ENCODE data around the gene GRP.

The GRP gene

DNA sequence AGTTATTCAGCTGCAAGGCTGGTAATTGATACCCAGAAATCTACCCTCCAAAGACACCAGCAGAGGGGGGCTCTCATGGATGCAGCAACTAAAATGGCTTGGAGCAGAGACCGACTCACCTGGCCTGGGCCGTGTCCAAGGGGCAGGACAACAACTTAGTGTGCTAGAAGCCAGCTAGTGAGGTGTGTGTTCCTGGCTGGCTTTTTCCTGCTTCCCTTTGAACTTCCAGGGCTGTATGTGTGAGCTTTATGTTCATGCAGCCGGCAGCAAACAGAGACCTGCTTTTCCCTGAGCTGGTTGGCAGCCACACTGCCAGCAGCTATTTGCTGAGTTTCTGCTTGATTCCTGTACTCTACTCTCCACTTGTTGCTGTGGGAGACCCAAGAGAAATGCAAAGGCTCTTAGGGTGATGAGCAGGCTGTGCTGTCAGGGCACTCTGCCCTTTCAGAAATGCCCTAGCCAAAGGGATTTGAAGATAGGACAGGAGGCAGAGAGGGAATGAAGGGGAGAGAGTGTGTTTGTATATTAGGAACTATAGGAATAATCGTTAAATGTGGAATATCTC lies 23.7 kb upstream of the GRP start:
- TF ChIP-seq, protein P1, sequence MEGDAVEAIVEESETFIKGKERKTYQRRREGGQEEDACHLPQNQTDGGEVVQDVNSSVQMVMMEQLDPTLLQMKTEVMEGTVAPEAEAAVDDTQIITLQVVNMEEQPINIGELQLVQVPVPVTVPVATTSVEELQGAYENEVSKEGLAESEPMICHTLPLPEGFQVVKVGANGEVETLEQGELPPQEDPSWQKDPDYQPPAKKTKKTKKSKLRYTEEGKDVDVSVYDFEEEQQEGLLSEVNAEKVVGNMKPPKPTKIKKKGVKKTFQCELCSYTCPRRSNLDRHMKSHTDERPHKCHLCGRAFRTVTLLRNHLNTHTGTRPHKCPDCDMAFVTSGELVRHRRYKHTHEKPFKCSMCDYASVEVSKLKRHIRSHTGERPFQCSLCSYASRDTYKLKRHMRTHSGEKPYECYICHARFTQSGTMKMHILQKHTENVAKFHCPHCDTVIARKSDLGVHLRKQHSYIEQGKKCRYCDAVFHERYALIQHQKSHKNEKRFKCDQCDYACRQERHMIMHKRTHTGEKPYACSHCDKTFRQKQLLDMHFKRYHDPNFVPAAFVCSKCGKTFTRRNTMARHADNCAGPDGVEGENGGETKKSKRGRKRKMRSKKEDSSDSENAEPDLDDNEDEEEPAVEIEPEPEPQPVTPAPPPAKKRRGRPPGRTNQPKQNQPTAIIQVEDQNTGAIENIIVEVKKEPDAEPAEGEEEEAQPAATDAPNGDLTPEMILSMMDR (IDR thresholded peaks at IDR 0.05) = no peak

DNA sequence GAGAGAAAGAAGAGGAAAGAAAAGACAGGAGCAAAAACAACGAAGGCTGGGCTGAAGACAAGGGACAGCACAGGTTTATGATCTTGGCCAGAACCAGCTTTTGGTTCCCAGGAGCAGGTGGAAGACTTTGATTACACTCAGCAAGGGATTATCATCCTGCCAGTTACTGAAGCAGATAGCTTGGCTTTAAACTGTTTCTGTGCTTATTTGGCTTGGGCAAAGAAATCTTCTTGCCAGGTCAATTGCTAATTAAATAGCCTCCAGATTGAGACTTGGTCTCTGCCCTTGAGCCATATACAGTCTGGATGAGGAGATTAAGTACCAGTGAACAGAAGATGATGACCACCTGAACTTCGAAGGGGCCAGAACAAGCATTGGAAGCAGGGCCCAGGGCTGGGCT lies 22.3 kb upstream of the GRP start:
- TF ChIP-seq, protein P1 (IDR thresholded peaks at IDR 0.05) = no peak

DNA sequence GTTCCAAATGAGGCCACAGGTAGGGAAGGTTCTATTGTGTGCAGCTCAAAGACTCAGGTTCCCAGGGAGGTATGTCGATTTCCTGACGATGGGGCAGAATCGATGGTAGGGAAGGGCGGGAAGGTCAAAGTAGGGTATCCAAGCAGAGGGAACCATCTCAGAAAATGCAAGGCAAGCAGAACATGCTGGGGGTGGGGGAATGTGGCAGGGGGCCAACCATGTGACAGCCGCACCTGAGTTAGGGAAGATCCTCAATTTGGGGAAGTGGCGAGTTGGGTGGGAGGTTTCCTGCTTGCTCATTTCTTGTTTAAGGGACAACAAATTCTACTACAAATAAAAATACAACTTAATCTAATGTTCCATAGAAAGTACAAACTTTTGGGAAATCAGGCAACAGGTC lies 21.7 kb upstream of the GRP start:
- TF ChIP-seq, protein P1 (IDR thresholded peaks at IDR 0.05) = no peak

DNA sequence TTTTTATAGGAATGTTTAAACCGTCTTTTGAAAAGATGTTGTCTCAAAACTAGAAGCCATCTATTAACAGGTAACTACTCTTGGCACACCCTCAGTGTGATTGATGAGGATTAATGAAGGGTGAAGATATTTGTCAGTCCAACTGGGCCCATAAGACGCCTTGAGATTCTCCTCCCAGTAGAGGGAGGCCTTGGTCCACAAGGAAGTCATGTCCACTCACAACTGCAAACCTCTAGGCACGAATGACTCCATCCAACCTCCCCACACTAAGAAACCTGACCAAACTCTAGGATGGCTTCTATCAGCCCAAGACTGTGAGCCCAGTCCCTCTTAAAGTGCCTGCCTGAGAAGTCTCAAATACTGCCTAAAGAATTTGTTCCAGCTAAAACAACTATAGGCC lies 19.2 kb upstream of the GRP start:
- TF ChIP-seq, protein P1 (IDR thresholded peaks at IDR 0.05) = no peak

DNA sequence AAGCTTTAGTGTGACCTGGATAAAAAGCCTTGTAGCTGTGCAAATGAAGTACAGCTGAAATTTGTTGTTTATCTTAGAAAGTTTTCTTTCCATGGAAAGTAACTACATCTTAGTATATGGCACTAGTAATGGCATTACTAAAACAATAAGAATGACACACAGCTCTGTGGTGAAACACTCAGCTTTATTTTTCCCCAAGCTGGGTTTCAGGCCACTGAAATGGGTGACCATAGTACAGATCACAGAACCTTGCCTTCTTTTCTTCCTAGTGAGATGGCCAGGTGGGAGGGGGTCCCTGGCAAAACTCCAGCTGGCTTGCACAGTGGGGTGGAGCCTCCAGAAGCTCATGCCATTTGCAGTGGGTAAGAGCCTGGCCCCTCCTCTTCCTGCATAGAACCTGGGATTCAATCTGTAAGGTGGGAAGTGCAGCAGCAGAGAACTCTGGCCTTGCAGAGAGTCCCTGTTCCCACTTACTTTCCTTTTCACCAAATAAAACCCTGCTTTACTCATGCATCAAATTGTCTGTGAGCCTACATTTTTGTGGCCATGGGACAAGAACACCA lies 17.6 kb upstream of the GRP start:
- TF ChIP-seq, protein P1 (IDR thresholded peaks at IDR 0.05) = no peak

DNA sequence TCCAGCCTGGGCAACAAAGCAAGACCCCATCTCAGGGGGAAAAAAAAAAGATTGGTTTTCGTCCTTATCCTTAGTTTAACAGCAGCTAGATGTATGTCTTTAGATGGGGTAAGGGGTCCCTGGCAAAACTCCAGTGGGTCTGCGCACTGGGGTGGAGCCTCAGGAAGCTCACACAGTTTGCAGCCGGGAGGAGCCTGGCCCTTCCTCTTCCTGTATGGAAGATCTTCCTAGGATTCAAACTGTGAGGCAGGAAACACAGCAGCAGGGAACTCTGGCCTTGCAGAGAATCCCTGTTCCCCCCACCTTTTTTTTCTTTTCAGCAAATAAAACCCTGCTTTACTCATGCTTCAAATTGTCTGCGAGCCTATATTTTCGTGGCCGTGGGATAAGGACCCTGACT lies 12.5 kb upstream of the GRP start:
- TF ChIP-seq, protein P1 (IDR thresholded peaks at IDR 0.05) = no peak

DNA sequence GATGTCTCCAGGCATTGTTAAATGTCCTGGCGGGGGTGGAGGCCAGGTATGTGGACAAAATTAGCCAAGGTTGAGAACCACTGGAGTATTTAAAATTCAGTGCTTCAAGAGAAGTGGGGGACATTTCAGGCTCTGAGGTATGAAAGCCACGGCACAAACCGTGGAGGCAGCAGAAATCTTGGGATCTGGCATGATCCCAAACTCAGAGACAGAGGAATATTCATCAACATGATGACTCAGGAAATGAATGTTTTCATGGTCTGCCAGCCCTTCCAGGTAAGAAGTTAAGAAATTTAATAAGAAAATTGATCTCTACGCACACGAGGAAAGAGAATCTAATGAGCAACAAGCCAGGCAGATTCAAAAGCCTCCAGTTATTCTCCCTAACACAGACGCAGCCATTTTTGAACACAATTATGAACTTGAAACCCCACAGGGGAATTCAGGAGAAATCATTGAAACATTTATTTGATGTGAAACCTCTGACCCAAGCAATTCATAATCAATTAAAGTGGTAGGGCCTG lies 11.3 kb upstream of the GRP start:
- TF ChIP-seq, protein P1 (IDR thresholded peaks at IDR 0.05) = no peak
